GM23248 (cell line): ENCODE data around the gene MT1B. TPM values are rescaled to one million over a fixed set of nuclear protein-coding genes. Genes with fewer than 3 reads are reported as not detected.

Experiments used
- DNase-seq: peaks from one replicate; pipeline ENCODE4 v3.0.0-alpha.2; 2015
- H2AFZ ChIP-seq: fragments of 200-600 bp; sonication (generic); 2 replicates; pipeline ENCODE4 v1.6.1; 2016; ENCODE audit warnings: antibody characterized with exemption
- H3F3A ChIP-seq: fragments of 200-600 bp; sonication (generic); 2 replicates; pipeline ENCODE4 v1.6.1; 2016; ENCODE audit warnings: mild to moderate bottlenecking, antibody characterized with exemption, mixed run types; ENCODE audit not compliant: insufficient read depth
- H3K27ac ChIP-seq: fragments of 200-600 bp; sonication (generic); 2 replicates; pipeline ENCODE4 v1.5.1; 2016; ENCODE audit warnings: mild to moderate bottlenecking
- H3K27me3 ChIP-seq: fragments of 200-600 bp; sonication (generic); replicated peaks from 2 replicates; pipeline ENCODE4 v1.6.1; 2016; ENCODE audit warnings: mild to moderate bottlenecking; ENCODE audit not compliant: insufficient read depth
- H3K36me3 ChIP-seq: fragments of 200-600 bp; sonication (generic); 2 replicates; pipeline ENCODE4 v1.6.1; 2016; ENCODE audit warnings: low read depth, mild to moderate bottlenecking
- H3K4me1 ChIP-seq: fragments of 200-600 bp; sonication (generic); 2 replicates; pipeline ENCODE4 v1.6.1; 2016; ENCODE audit warnings: mild to moderate bottlenecking; ENCODE audit not compliant: insufficient read depth
- H3K4me2 ChIP-seq: fragments of 200-600 bp; sonication (generic); one replicate; pipeline ENCODE4 v1.6.1; 2016; ENCODE audit warnings: mild to moderate bottlenecking; ENCODE audit not compliant: unreplicated experiment
- H3K4me3 ChIP-seq: fragments of 200-600 bp; sonication (generic); 2 replicates; pipeline ENCODE4 v1.5.1; 2016; ENCODE audit warnings: mild to moderate bottlenecking
- H3K79me2 ChIP-seq: fragments of 200-600 bp; sonication (generic); 2 replicates; pipeline ENCODE4 v1.6.1; 2016; ENCODE audit warnings: mild to moderate bottlenecking; ENCODE audit not compliant: insufficient read depth
- H3K9ac ChIP-seq: fragments of 200-600 bp; sonication (generic); 2 replicates; pipeline ENCODE4 v1.6.1; 2016; ENCODE audit warnings: mild to moderate bottlenecking
- H3K9me2 ChIP-seq: fragments of 200-600 bp; sonication (generic); 2 replicates; pipeline ENCODE4 v1.6.1; 2016; ENCODE audit warnings: mixed run types, mild to moderate bottlenecking, moderate library complexity; ENCODE audit not compliant: insufficient read depth
- H3K9me3 ChIP-seq: fragments of 200-600 bp; sonication (generic); one replicate; pipeline ENCODE4 v1.6.1; 2017; ENCODE audit warnings: low read depth
- H4K20me1 ChIP-seq: fragments of 200-600 bp; sonication (generic); 2 replicates; pipeline ENCODE4 v1.6.0; 2016; ENCODE audit not compliant: insufficient read depth
- EZH2 ChIP-seq: fragments of 200-600 bp; sonication (generic); IDR thresholded peaks from 2 replicates; pipeline ENCODE4 v1.6.1; 2018; ENCODE audit warnings: antibody characterized with exemption, mild to moderate bottlenecking; ENCODE audit not compliant: insufficient read depth, poor library complexity, severe bottlenecking
- EZH2phosphoT487 ChIP-seq: fragments of 200-600 bp; sonication (generic); IDR thresholded peaks from 2 replicates; pipeline ENCODE4 v1.6.1; 2018; ENCODE audit warnings: antibody characterized with exemption, moderate library complexity, mild to moderate bottlenecking, low read depth; ENCODE audit not compliant: insufficient read depth
- WGBS, 2 experiments: methylation state at CpG; one replicate each; pipeline ENCODE4 v1.1.6; 2015 to 2017; ENCODE audit warnings: low lambda C conversion rate in 2 of 2, low coverage in 1 of 2; ENCODE audit errors: missing lambda C conversion rate in 2 of 2; 5-methylcytosine and 5-hydroxymethylcytosine counted together
- in situ Hi-C: fragments of 300-500 bp; cut with MboI; formaldehyde crosslinking; loops from 2 replicates; pipeline ENCODE4 v1.15.0; 2020
- polyA plus RNA-seq: library from polyadenylated mRNA; unstranded; fragments of >200 nt; fragmentation: Nextera tagmentation; extraction: Ambion mirVana; gene quantifications from 2 replicates; pipeline ENCODE4 v1.2.1, GENCODE V29; 2016
- total RNA-seq: library from RNA; depleted of rRNA; stranded (reverse); fragments of >200 nt; shearing (Covaris generic); gene quantifications from 2 replicates; pipeline ENCODE4 v1.2.3, GENCODE V29; 2014

Gene MT1B
- total and polyA plus RNA-seq, 2 experiments from 2014 or later: not detected

GRCh38 chr16:56608043-56608875, 43.4 kb upstream of the MT1B start, which contains the start of gene MT2A:
MT2A (plus strand) TSS chr16:56608584; CDS start chr16:56608656, 72 bp downstream.
- H3K9me3 ChIP-seq: no peaks in the 10 kb centered on the region
- H3K4me1 ChIP-seq: peaks cover 58% of the 10 kb centered on the region
- H3K27ac ChIP-seq: peak within 1 kb of the TSS; percentile 100
- H4K20me1 ChIP-seq: no peaks in the 10 kb centered on the region
- 1% methylated on average over 52 to 61 of the region's 62 CpGs for WGBS, 2 experiments
- H3K27me3 ChIP-seq: no peaks in the 10 kb centered on the region
- in situ Hi-C loops: no loop called here
- peak within 1 kb of the TSS; percentile 95 for H3K4me3 ChIP-seq
- peaks cover 70% of the 10 kb centered on the region for H3F3A ChIP-seq
- peak; percentile 100 for DNase-seq
- H3K36me3 ChIP-seq: no peaks in the 10 kb centered on the region
- peaks cover 12% of the 10 kb centered on the region; the same call in 1 of the 2 replicates for H3K79me2 ChIP-seq
- TF ChIP-seq EZH2phosphoT487 (no peak), EZH2 (no peak)
- H3K9ac ChIP-seq: peak within 1 kb of the TSS; percentile 96
- H2AFZ ChIP-seq: peak within 1 kb of the TSS; percentile 51; the same call in 1 of the 2 replicates
- H3K9me2 ChIP-seq: no peaks in the 10 kb centered on the region
- H3K4me2 ChIP-seq: peak within 1 kb of the TSS; percentile 92

GRCh38 chr16:56608876-56609462, 42.7 kb upstream of the MT1B start:
- Histone ChIP-seq H2AFZ (no peak overlapping the region), H3K9me2 (no peaks in the 10 kb centered on the region), H3K79me2 (peaks cover 12% of the 10 kb centered on the region; the same call in 1 of the 2 replicates), H3K4me3 (peak overlapping the region; percentile 95), H3K36me3 (no peaks in the 10 kb centered on the region), H3K9me3 (no peaks in the 10 kb centered on the region), H4K20me1 (no peaks in the 10 kb centered on the region), H3K27ac (peak overlapping the region; percentile 100), H3F3A (peaks cover 78% of the 10 kb centered on the region), H3K9ac (peak overlapping the region; percentile 96), H3K4me1 (peaks cover 65% of the 10 kb centered on the region), H3K4me2 (peak overlapping the region; percentile 92), H3K27me3 (no peaks in the 10 kb centered on the region)
- peak; percentile 53 for DNase-seq
- TF ChIP-seq EZH2 (no peak), EZH2phosphoT487 (no peak)
- in situ Hi-C loops: no loop called here
- WGBS, 2 experiments: 1% methylated on average over 21 of the region's 21 CpGs

- Histone ChIP-seq H3K27me3 (no peaks in the 10 kb centered on the region), H3K4me2 (peak overlapping the region; percentile 92), H3K79me2 (peaks cover 12% of the 10 kb centered on the region; the same call in 1 of the 2 replicates), H3K36me3 (no peaks in the 10 kb centered on the region), H3K9me3 (no peaks in the 10 kb centered on the region), H3K9ac (peak overlapping the region; percentile 96), H3K4me1 (peaks cover 70% of the 10 kb centered on the region), H3K9me2 (no peaks in the 10 kb centered on the region), H3K27ac (peak overlapping the region; percentile 100), H3K4me3 (peak overlapping the region; percentile 95), H4K20me1 (no peaks in the 10 kb centered on the region), H3F3A (peaks cover 83% of the 10 kb centered on the region), H2AFZ (no peak overlapping the region)
- no peak for TF ChIP-seq EZH2
- no peak for TF ChIP-seq EZH2phosphoT487
- DNase-seq: peak; percentile 89
- WGBS, 2 experiments: 1% methylated on average over 6 of the region's 6 CpGs
- in situ Hi-C loops: no loop called here
Measured at GRCh38 chr16:56609463-56609921, 42.2 kb upstream of the MT1B start.

- no peak for TF ChIP-seq EZH2
- no peak for TF ChIP-seq EZH2phosphoT487
- Histone ChIP-seq H3K9me2 (no peaks in the 10 kb centered on the region), H3K36me3 (no peaks in the 10 kb centered on the region), H4K20me1 (no peaks in the 10 kb centered on the region), H3K4me2 (peak overlapping the region; percentile 92), H3K79me2 (peaks cover 12% of the 10 kb centered on the region; the same call in 1 of the 2 replicates), H3K27me3 (no peaks in the 10 kb centered on the region), H3K9ac (peak overlapping the region; percentile 96), H3F3A (peaks cover 87% of the 10 kb centered on the region), H3K27ac (peak overlapping the region; percentile 100), H2AFZ (0 out of 2 replicates have a peak overlapping the region, but pooled peaks have one; percentile 20), H3K4me1 (peaks cover 76% of the 10 kb centered on the region), H3K4me3 (peak overlapping the region; percentile 95), H3K9me3 (no peaks in the 10 kb centered on the region)
- peak; percentile 96 for DNase-seq
- in situ Hi-C loops: no loop called here
- WGBS, 2 experiments: 1 to 3% methylated on average over 10 of the region's 10 CpGs
Measured at GRCh38 chr16:56610017-56610608, 41.6 kb upstream of the MT1B start.
